Liver (tissue), 9 donors: ENCODE results near the gene CAPG. TPM values are rescaled to one million over a fixed set of nuclear protein-coding genes. Genes with fewer than 3 reads are reported as not detected.

ENCODE experiments used
- DNase-seq: peaks from one replicate; pipeline ENCODE4 v3.0.0-alpha.2; 2017; ENCODE audit warnings: low spot score
- H3K27ac ChIP-seq, 2 donors: one replicate each; pipeline ENCODE4 v1.7.0; 2013; ENCODE audit warnings: inconsistent platforms in 2 of 2, low read length in 2 of 2, control low read depth in 1 of 2, low read depth in 1 of 2, mild to moderate bottlenecking in 1 of 2
- H3K27me3 ChIP-seq, 4 donors: one replicate each; pipeline versions ENCODE4 v1.6.1 to v1.7.0; 2013; ENCODE audit warnings: low read length in 3 of 4, inconsistent platforms in 1 of 4, mild to moderate bottlenecking in 1 of 4, moderate library complexity in 1 of 4; ENCODE audit not compliant: control insufficient read depth in 4 of 4, insufficient read depth in 4 of 4
- H3K36me3 ChIP-seq, 4 donors: one replicate each; pipeline versions ENCODE4 v1.6.1 to v1.7.0; 2013; ENCODE audit warnings: low read length in 3 of 4, mild to moderate bottlenecking in 3 of 4, low read depth in 1 of 4, moderate library complexity in 1 of 4; ENCODE audit not compliant: control insufficient read depth in 4 of 4, insufficient read depth in 3 of 4
- H3K4me1 ChIP-seq, 4 donors: one replicate each; pipeline versions ENCODE4 v1.6.1 to v1.7.0; 2013; ENCODE audit warnings: low read length in 3 of 4, mild to moderate bottlenecking in 3 of 4, moderate library complexity in 1 of 4; ENCODE audit not compliant: control insufficient read depth in 4 of 4, insufficient read depth in 4 of 4
- H3K4me3 ChIP-seq, 3 donors: one replicate each; pipeline versions ENCODE4 v1.6.1 to v1.7.0; 2013; ENCODE audit warnings: low read length in 3 of 3, control low read depth in 1 of 3, low read depth in 1 of 3, mild to moderate bottlenecking in 1 of 3
- H3K9ac ChIP-seq, 2 donors: one replicate each; pipeline ENCODE4 v1.7.0; 2013; ENCODE audit warnings: low read length in 2 of 2, mild to moderate bottlenecking in 2 of 2, moderate library complexity in 2 of 2, control low read depth in 1 of 2, low read depth in 1 of 2
- H3K9me3 ChIP-seq, 4 donors: one replicate each; pipeline versions ENCODE4 v1.6.1 to v1.7.0; 2013; ENCODE audit warnings: low read length in 3 of 4; ENCODE audit not compliant: control insufficient read depth in 4 of 4
- EGR1 ChIP-seq, 2 donors: IDR thresholded peaks; 2 replicates each; pipeline ENCODE4 v1.6.1; 2016 to 2018; ENCODE audit warnings: antibody characterized with exemption in 2 of 2, low read depth in 2 of 2
- FOXA1 ChIP-seq: IDR thresholded peaks from 2 replicates; pipeline ENCODE4 v1.6.1; 2016; ENCODE audit warnings: antibody characterized with exemption
- FOXA2 ChIP-seq: IDR thresholded peaks from 2 replicates; pipeline ENCODE4 v1.6.1; 2016; ENCODE audit warnings: antibody characterized with exemption
- GABPA ChIP-seq, 2 donors: IDR thresholded peaks in 1 of 2; conservative IDR thresholded peaks in 1 of 2; 2 replicates each; pipeline ENCODE4 v1.6.1; 2016; ENCODE audit warnings: antibody characterized with exemption in 2 of 2, mild to moderate bottlenecking in 1 of 2, moderate library complexity in 1 of 2
- HNF4A ChIP-seq, 2 donors: conservative IDR thresholded peaks; 2 replicates each; pipeline ENCODE4 v1.6.1; 2016; ENCODE audit warnings: antibody characterized with exemption in 2 of 2, mild to moderate bottlenecking in 2 of 2
- HNF4G ChIP-seq: IDR thresholded peaks from 2 replicates; pipeline ENCODE4 v1.6.1; 2016; ENCODE audit warnings: antibody characterized with exemption
- JUND ChIP-seq, 2 donors: IDR thresholded peaks; 2 replicates each; pipeline ENCODE4 v1.6.1; 2016; ENCODE audit warnings: antibody characterized with exemption in 2 of 2
- MAX ChIP-seq: IDR thresholded peaks from 2 replicates; pipeline ENCODE4 v1.6.1; 2016; ENCODE audit warnings: antibody characterized with exemption
- NR2F2 ChIP-seq: IDR thresholded peaks from 2 replicates; pipeline ENCODE4 v1.6.1; 2016; ENCODE audit warnings: antibody characterized with exemption
- RAD21 ChIP-seq, 2 donors: IDR thresholded peaks; 2 replicates each; pipeline ENCODE4 v1.6.1; 2016; ENCODE audit warnings: antibody characterized with exemption in 2 of 2, mild to moderate bottlenecking in 2 of 2
- REST ChIP-seq: IDR thresholded peaks from 2 replicates; pipeline ENCODE4 v1.6.1; 2016; ENCODE audit warnings: antibody characterized with exemption, mild to moderate bottlenecking
- RXRA ChIP-seq, 2 donors: IDR thresholded peaks; 2 replicates each; pipeline ENCODE4 v1.6.1; 2017 to 2018; ENCODE audit warnings: antibody characterized with exemption in 2 of 2, mild to moderate bottlenecking in 1 of 2
- SP1 ChIP-seq: IDR thresholded peaks from 2 replicates; pipeline ENCODE4 v1.6.1; 2018; ENCODE audit warnings: antibody characterized with exemption, mild to moderate bottlenecking
- TAF1 ChIP-seq: conservative IDR thresholded peaks from 2 replicates; pipeline ENCODE4 v1.6.1; 2016; ENCODE audit warnings: antibody characterized with exemption, mild to moderate bottlenecking
- YY1 ChIP-seq: IDR thresholded peaks from 2 replicates; pipeline ENCODE4 v1.6.1; 2016; ENCODE audit warnings: antibody characterized with exemption, mild to moderate bottlenecking
- WGBS: extraction: QIAGEN DNeasy Blood & Tissue Kit; methylation state at CpG from one replicate; pipeline ENCODE4 v1.1.7; 2013; 5-methylcytosine and 5-hydroxymethylcytosine counted together
- polyA plus RNA-seq, 2 donors: library from polyadenylated mRNA; stranded (reverse) in 1 of 2; unstranded in 1 of 2; fragments of 200-250 nt in 1 of 2; fragments of >200 nt in 1 of 2; fragmentation: Nextera tagmentation in 1 of 2; extraction: Ambion mirVana in 1 of 2; gene quantifications; one replicate each; pipeline versions ENCODE4 v1.2.1 to v1.2.3, GENCODE V29; 2013 to 2015
- total RNA-seq, 2 donors: library from RNA; depleted of rRNA; stranded (reverse); fragments of >200 nt; gene quantifications; one replicate each; pipeline ENCODE4 v1.2.3, GENCODE V29; 2014
- TF ChIP-seq, protein P1 (sequence below): IDR thresholded peaks from 2 replicates; pipeline ENCODE4 v1.6.1; 2016; ENCODE audit warnings: antibody characterized with exemption
- TF ChIP-seq, protein P2 (sequence below): fragments of 150-350 bp; IDR thresholded peaks from 2 replicates; pipeline ENCODE4 v1.5.1; 2017; ENCODE audit warnings: improper control_type of control experiment, low read depth, low read length; ENCODE audit not compliant: missing input control
- TF ChIP-seq, protein P3 (sequence below): IDR thresholded peaks from 2 replicates; pipeline ENCODE4 v1.6.1; 2016; ENCODE audit warnings: antibody characterized with exemption
- donor health status: healthy.
- donor health status: healthy.
- donor health status: healthy.
- donor health status: healthy.
- donor health status: healthy.

Gene CAPG
- total and polyA plus RNA-seq, 4 donors: 2.7 to 19.3 (median 5.2) TPM

DNA sequence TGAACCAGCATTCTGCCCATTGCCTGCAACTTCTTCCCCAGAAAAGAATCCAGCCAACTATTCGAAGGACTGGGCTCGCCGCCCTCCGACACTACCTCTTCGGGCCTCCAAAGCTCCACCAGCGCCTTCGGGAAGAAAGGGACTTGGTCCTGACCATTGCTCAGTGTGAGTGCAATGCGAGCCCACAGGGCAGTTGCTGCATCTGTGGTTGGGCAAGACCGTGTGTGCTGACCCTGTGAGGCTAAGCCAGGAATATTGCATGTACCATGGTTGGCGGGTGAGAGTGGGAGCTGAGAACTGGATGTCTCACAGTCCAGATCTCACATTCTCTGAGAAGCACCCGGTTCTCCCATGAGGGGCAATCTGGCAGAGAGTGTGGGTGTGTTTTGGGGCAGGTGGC, 39.1 kb downstream of the CAPG start:
- peaks cover 0 to 6% (median 1%) of the 10 kb centered on the region in 4 donors for H3K36me3 ChIP-seq
- 96% methylated on average over 11 of the region's 11 CpGs for WGBS
- H3K4me3 ChIP-seq: no peak overlapping the region
- H3K27ac ChIP-seq: no peak overlapping the region
- H3K4me1 ChIP-seq: no peaks in the 10 kb centered on the region
- TF ChIP-seq REST (no peak), RXRA (IDR thresholded peaks at IDR 0.05) (no peak), TAF1 (no peak), MAX (no peak), SP1 (no peak), FOXA2 (no peak), FOXA1 (no peak), EGR1 (IDR thresholded peaks at IDR 0.05; ENCODE audit: low read depth in 2 of 2) (no peak), HNF4G (no peak), YY1 (no peak), RAD21 (IDR thresholded peaks at IDR 0.05) (no peak), GABPA (IDR thresholded peaks at IDR 0.05 in 1 of 2, conservative IDR thresholded peaks at IDR 0.05 in 1 of 2) (no peak), HNF4A (conservative IDR thresholded peaks at IDR 0.05) (no peak), JUND (IDR thresholded peaks at IDR 0.05) (no peak), NR2F2 (no peak)
- TF ChIP-seq, protein P1, sequence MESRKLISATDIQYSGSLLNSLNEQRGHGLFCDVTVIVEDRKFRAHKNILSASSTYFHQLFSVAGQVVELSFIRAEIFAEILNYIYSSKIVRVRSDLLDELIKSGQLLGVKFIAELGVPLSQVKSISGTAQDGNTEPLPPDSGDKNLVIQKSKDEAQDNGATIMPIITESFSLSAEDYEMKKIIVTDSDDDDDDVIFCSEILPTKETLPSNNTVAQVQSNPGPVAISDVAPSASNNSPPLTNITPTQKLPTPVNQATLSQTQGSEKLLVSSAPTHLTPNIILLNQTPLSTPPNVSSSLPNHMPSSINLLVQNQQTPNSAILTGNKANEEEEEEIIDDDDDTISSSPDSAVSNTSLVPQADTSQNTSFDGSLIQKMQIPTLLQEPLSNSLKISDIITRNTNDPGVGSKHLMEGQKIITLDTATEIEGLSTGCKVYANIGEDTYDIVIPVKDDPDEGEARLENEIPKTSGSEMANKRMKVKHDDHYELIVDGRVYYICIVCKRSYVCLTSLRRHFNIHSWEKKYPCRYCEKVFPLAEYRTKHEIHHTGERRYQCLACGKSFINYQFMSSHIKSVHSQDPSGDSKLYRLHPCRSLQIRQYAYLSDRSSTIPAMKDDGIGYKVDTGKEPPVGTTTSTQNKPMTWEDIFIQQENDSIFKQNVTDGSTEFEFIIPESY: no peak
- TF ChIP-seq, protein P2, sequence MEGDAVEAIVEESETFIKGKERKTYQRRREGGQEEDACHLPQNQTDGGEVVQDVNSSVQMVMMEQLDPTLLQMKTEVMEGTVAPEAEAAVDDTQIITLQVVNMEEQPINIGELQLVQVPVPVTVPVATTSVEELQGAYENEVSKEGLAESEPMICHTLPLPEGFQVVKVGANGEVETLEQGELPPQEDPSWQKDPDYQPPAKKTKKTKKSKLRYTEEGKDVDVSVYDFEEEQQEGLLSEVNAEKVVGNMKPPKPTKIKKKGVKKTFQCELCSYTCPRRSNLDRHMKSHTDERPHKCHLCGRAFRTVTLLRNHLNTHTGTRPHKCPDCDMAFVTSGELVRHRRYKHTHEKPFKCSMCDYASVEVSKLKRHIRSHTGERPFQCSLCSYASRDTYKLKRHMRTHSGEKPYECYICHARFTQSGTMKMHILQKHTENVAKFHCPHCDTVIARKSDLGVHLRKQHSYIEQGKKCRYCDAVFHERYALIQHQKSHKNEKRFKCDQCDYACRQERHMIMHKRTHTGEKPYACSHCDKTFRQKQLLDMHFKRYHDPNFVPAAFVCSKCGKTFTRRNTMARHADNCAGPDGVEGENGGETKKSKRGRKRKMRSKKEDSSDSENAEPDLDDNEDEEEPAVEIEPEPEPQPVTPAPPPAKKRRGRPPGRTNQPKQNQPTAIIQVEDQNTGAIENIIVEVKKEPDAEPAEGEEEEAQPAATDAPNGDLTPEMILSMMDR: no peak
- H3K9me3 ChIP-seq: no peaks in the 10 kb centered on the region
- no peak for DNase-seq
- H3K9ac ChIP-seq: no peak overlapping the region
- H3K27me3 ChIP-seq: no peaks in the 10 kb centered on the region

- no peaks in the 10 kb centered on the region for H3K27me3 ChIP-seq
- peaks cover 0 to 7% (median 6%) of the 10 kb centered on the region in 4 donors for H3K4me1 ChIP-seq
- no peak overlapping the region for H3K27ac ChIP-seq
- no peak for DNase-seq
- no peak overlapping the region for H3K4me3 ChIP-seq
- TF ChIP-seq REST (no peak), HNF4A (conservative IDR thresholded peaks at IDR 0.05) (no peak), NR2F2 (no peak), EGR1 (IDR thresholded peaks at IDR 0.05; ENCODE audit: low read depth in 2 of 2) (no peak), RAD21 (IDR thresholded peaks at IDR 0.05) (no peak), YY1 (no peak), TAF1 (no peak), HNF4G (no peak), JUND (IDR thresholded peaks at IDR 0.05) (no peak), SP1 (no peak)
- TF ChIP-seq, protein P3, sequence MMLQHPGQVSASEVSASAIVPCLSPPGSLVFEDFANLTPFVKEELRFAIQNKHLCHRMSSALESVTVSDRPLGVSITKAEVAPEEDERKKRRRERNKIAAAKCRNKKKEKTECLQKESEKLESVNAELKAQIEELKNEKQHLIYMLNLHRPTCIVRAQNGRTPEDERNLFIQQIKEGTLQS: no peak
- TF ChIP-seq, protein P2: no peak
- H3K9me3 ChIP-seq: no peaks in the 10 kb centered on the region
- peaks cover 0 to 2% (median 1%) of the 10 kb centered on the region in 4 donors for H3K36me3 ChIP-seq
- 87% methylated on average over 5 of the region's 5 CpGs for WGBS
- H3K9ac ChIP-seq: no peak overlapping the region
Observed at GRCh38 chr2:85369500-85369899, 40.7 kb downstream of the CAPG start.
